Measurements from ENCODE around the gene GGN. TPM values are rescaled to one million over a fixed set of nuclear protein-coding genes. Genes with fewer than 3 reads are reported as not detected.

Gene GGN
- total RNA-seq, 2 experiments from 2014 or later: 0.41 to 1.2 TPM

DNA sequence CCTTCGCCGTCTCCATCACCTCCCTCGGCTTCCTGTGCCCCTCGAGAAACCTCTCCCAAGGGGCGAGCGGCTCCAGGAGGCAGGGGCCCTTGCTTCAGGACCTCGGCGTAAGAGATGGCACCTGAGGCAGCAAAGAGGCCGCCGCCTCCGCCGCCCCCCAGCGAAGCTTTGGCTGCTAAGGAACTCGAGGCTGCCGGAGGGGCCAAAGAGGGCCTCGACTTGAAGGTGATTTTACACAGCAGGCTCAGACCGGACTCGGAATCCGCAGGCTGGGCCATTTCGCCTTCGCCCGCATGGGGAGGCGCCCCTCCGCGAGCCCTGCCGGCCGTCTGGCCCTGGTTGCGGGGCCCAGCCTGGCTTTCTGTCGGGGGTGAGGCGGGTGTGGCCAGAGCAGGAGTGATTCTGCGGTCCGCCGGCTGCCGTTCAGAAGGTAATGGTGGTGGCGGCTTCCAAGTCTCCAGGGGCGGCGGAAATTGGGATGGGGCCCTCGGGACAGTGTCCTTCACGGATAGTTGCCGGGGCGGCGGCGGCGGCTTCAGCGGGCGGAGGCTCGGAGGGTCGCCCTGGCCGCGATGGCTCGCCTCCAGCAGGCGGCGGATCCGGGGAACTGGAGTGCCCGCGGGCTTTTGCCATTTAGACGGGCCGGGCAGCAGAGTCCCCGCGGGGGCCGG is 1.4 kb downstream of the GGN start:
- POLR2A ChIA-PET: interaction anchor here (1.4 to 3.0 kb wide), 3 partner anchors 9 to 16 kb away, joined by 5 to 28 read pairs (median 7); partner anchors contain the start of genes FAM98C and PSMD8
- Mint-ChIP-seq H3K36me3 (peaks cover 38% of the 10 kb centered on the region), H3K27ac (no peak overlapping the region), H3K9me3 (no peaks in the 10 kb centered on the region), H3K4me3 (no peak overlapping the region), H3K4me1 (ENCODE audit: low read depth) (peaks cover 23% of the 10 kb centered on the region), H3K27me3 (peaks cover 3% of the 10 kb centered on the region)
- CTCF ChIA-PET: interaction anchor here (2.0 kb wide), 1 partner anchor 12 kb away, joined by 6 read pairs; the partner anchor contains the start of gene PSMD8
- intact Hi-C loops (cut with micrococcal nuclease): loop anchor here (5.0 kb wide), 3 partner anchors 41 to 124 kb away; partner anchors contain the start of genes KCNK6, RASGRP4, SPINT2 and YIF1B
- DNase-seq: no peak

DNA sequence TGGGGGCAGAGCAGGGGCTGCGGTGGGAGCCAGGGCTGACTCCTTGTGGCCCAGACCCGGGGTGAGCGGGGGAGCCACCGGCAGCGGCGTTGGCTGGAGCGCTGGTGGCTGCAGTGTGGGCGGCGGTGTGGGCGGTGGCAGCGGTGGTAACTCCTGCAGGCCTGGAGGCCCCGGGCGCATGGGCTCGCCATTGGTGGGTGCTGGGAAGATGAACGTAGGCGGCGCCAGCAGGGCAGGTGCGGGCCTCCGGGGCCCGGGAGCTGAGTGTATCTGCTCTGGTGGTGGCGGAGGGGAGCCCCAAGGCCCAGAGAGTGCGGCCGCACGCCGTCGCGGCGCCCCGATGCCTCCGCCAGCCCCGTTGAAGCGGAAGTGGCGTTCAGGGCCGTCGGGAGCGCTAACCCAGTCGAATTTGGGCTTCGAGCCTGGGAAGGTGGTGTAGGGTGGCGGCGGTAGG is 2.0 kb downstream of the GGN start:
- Mint-ChIP-seq H3K36me3 (peaks cover 44% of the 10 kb centered on the region), H3K4me1 (ENCODE audit: low read depth) (peaks cover 23% of the 10 kb centered on the region), H3K9me3 (no peaks in the 10 kb centered on the region), H3K4me3 (no peak overlapping the region), H3K27me3 (peaks cover 3% of the 10 kb centered on the region), H3K27ac (no peak overlapping the region)
- peak; percentile 41 for DNase-seq
- intact Hi-C loops (cut with micrococcal nuclease): loop anchor here (5.0 kb wide), 3 partner anchors 41 to 124 kb away; partner anchors contain the start of genes KCNK6, RASGRP4, SPINT2 and YIF1B
- CTCF ChIA-PET: interaction anchor here (1.7 to 2.5 kb wide), 2 partner anchors 11 to 17 kb away, joined by 5 to 8 read pairs; partner anchors contain the start of genes FAM98C and PSMD8
- POLR2A ChIA-PET: interaction anchor here (1.4 to 3.0 kb wide), 3 partner anchors 9 to 17 kb away, joined by 5 to 28 read pairs (median 7); partner anchors contain the start of genes FAM98C and PSMD8

DNA sequence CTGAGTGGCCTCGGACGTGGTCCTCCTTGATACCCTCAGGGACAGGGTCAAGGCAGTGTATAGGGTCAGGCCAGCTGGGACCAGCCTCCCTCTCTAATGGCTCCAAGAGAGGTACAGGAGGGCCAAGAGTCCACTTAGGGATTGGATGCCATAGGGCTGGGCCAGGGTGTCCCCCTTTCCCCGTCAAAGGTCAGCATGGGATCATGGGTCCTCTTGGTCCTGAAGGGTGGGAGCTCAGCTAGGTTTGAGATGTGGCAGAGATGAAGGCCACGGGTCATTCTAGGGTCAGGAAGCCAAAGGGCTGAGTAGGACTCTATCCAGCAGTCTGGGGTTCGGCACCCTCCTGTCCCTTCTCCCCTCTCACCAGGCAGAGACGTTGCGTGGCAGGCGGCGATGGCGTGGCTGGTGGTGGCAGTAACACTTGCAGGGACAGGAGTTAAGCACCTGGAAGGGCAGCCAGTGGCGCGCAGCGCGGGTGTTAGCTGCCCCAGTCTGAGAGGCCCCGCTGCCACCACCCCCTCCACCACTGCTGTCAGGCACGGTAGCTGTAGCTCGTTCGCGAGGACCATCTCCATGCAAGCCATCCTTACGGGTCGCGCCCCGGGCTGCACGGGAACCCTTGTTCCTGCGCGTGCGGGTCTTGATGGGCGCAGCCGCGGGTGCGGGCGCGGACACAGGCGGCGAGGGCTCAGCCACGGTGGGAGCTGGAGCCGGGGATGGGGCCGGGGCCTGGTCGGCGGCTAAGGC is 2.6 kb downstream of the GGN start:
- no peak overlapping the region for H3K4me3 Mint-ChIP-seq
- intact Hi-C loops (cut with micrococcal nuclease): loop anchor here (5.0 kb wide), 3 partner anchors 42 to 123 kb away; partner anchors contain the start of genes KCNK6, RASGRP4, SPINT2 and YIF1B
- peaks cover 23% of the 10 kb centered on the region for H3K4me1 Mint-ChIP-seq (ENCODE audit: low read depth)
- no peaks in the 10 kb centered on the region for H3K9me3 Mint-ChIP-seq
- ChIA-PET CTCF (interaction anchor here (1.5 to 2.5 kb wide), 3 partner anchors 11 to 151 kb away, joined by 4 to 8 read pairs (median 5); partner anchors contain the start of genes FAM98C and PSMD8), POLR2A (interaction anchor here (1.4 to 3.0 kb wide), 3 partner anchors 10 to 17 kb away, joined by 5 to 28 read pairs (median 7); partner anchors contain the start of genes FAM98C and PSMD8)
- no peak overlapping the region for H3K27ac Mint-ChIP-seq
- DNase-seq: no peak
- peaks cover 46% of the 10 kb centered on the region for H3K36me3 Mint-ChIP-seq
- peaks cover 3% of the 10 kb centered on the region for H3K27me3 Mint-ChIP-seq

DNA sequence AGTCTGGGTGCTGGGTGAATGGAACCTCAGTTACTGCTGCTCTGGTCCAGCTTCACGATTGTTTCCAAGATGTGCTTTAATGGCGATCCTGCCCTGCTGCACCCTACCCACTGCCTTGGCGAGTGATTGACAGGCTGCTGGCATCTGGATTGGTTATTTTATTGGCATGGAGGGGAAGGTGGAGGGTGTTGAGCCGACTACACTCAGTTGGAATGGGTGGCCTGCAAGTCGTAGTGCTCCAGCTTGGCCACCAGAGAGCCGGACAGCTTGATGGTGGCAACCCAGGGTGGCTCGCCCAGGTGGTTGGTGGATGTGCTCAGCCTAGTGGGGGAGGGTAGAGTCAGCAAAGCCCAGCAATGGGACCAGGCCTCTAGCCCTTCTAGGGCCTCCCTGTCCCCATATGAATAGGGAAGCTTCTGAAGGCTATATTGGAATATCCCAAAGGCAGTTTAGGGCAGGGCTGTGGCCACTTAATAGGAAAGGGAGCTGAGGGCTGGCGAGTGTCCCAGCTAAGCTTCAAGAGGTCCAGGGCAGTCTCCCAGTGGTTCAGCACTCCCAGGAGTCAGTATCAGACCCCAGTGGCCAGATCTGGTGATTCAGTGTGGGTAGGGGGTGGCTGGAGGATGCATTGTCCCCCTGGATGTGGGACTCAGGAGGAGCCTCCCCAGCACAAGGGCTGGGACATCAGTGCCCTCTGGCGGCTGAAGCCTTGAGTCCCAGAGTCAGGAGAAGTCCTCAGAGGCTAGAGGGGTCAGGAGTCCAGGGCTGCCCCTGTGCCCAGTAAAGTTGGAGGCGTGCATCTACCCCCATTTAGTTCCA is 3.4 kb downstream of the GGN start:
- CTCF ChIA-PET: interaction anchor here (1.5 to 2.5 kb wide), 3 partner anchors 10 to 150 kb away, joined by 4 to 8 read pairs (median 5); partner anchors contain the start of genes FAM98C and PSMD8
- no peaks in the 10 kb centered on the region for H3K9me3 Mint-ChIP-seq
- intact Hi-C loops (cut with micrococcal nuclease): loop anchor here (5.0 kb wide), 3 partner anchors 43 to 122 kb away; partner anchors contain the start of genes KCNK6, RASGRP4, SPINT2 and YIF1B

DNA sequence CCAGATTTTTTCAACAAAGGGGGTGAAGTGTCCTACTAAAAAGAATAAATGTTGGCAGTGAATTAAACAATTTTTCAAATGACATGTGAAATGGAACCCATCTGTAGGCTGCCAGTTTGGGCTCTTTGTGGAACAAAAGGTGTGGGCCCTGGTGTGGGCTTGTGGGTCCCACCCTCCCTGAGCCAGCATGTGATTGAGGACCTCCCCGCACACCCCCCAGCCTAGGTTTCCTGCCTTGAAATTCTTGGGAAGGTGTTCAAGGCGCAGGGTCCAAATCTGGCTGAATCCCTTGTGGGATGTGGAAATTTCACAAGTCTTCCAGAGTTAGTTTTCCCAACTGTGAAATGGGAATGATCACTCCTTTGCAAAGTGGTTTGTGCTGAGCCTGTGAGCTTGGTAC is 4.1 kb downstream of the GGN start:
- Mint-ChIP-seq H3K4me1 (ENCODE audit: low read depth) (peaks cover 17% of the 10 kb centered on the region), H3K27ac (no peak overlapping the region), H3K4me3 (no peak overlapping the region), H3K36me3 (peaks cover 59% of the 10 kb centered on the region), H3K27me3 (peaks cover 3% of the 10 kb centered on the region), H3K9me3 (no peaks in the 10 kb centered on the region)
- no peak for DNase-seq
- CTCF ChIA-PET: interaction anchor here (1.5 to 2.5 kb wide), 2 partner anchors 19 to 149 kb away, joined by 4 to 8 read pairs; partner anchors contain the start of gene FAM98C
- intact Hi-C loops (cut with micrococcal nuclease): no loop called here
- POLR2A ChIA-PET: interaction anchor here (1.1 kb wide), 1 partner anchor 10 kb away, joined by 7 read pairs; the partner anchor contains the start of gene PSMD8

More for the DNA sequence above, 3.4 kb downstream of the GGN start:
- Mint-ChIP-seq H3K27ac (no peak overlapping the region), H3K4me3 (no peak overlapping the region), H3K36me3 (peaks cover 53% of the 10 kb centered on the region), H3K27me3 (peaks cover 3% of the 10 kb centered on the region), H3K4me1 (ENCODE audit: low read depth) (peaks cover 19% of the 10 kb centered on the region)
- POLR2A ChIA-PET: interaction anchor here (1.1 to 2.0 kb wide), 2 partner anchors 10 to 18 kb away, joined by 5 to 7 read pairs; partner anchors contain the start of genes FAM98C and PSMD8
- DNase-seq: no peak

DNA sequence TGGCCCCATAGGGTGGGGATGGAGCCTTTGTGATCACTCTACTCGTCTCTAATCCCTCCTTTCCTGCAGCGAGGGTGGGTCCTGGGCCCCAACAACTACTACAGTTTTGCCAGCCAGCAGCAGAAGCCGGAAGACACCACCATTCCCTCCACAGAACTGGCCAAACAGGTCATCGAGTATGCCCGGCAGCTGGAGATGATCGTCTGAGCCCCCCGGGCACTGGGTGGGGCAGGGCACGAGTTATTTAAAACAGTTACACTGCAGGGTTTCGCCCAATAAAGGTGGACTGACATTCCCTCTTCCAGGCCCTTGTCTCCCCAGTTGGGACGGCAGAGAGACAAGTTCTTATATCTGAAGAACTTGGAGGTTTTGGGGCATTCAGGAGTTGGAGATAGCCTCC is 4.7 kb downstream of the GGN start:
- intact Hi-C loops (cut with micrococcal nuclease): no loop called here
- ChIA-PET CTCF (interaction anchor here (2.5 kb wide), 1 partner anchor 20 kb away, joined by 8 read pairs; the partner anchor contains the start of gene FAM98C), POLR2A (no interaction called here)
- Mint-ChIP-seq H3K4me3 (no peak overlapping the region), H3K4me1 (ENCODE audit: low read depth) (peaks cover 16% of the 10 kb centered on the region), H3K9me3 (no peaks in the 10 kb centered on the region), H3K27ac (no peak overlapping the region), H3K27me3 (peaks cover 3% of the 10 kb centered on the region), H3K36me3 (peaks cover 59% of the 10 kb centered on the region)
- no peak for DNase-seq

DNA sequence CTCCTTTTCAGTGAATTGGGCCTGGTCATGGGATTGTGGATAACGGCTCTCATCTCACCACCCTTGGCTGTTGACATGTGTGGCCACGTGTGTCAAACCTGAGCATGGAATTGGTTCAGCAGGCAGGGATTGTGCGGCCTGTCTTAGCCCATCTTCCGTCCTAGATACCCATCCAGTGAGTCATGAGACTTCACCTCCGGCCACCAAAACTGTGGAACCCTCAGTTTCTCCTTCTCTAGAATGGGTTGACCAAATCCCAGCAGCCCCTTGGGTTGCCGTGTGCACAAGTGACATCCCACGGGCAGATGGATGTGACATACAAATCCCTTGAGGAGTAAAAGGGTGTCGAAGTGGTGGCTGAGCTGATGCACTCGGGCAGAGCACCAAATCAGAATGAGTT is 6.7 kb downstream of the GGN start:
- H3K36me3 Mint-ChIP-seq: peaks cover 65% of the 10 kb centered on the region
- H3K27me3 Mint-ChIP-seq: no peaks in the 10 kb centered on the region
- POLR2A ChIA-PET: interaction anchor here (1.2 kb wide), 1 partner anchor 9 kb away, joined by 3 read pairs; no protein-coding TSS in a partner anchor
- no peak overlapping the region for H3K4me3 Mint-ChIP-seq
- H3K4me1 Mint-ChIP-seq (ENCODE audit: low read depth): peaks cover 14% of the 10 kb centered on the region
- CTCF ChIA-PET: no interaction called here
- no peak for DNase-seq
- intact Hi-C loops (cut with micrococcal nuclease): no loop called here
- H3K27ac Mint-ChIP-seq: no peak overlapping the region
- H3K9me3 Mint-ChIP-seq: no peaks in the 10 kb centered on the region

DNA sequence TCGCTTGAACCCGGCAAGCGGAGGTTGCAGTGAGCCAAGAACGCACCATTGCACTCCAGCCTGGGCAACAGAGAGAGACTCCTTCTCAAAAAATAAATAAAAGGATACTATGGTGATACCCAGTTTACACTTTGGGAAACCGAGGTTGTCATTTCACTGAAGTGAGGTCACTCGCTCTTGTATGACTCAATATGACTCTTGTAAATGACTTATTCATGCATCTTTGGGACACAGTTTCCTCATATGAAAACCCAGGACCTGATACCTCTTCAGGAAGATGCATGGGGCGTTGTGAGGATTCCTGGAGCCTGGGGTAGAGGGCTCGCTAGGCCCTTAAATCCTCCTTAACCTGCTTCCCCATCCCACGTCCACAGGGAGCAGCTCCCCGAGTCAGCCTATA is 9.0 kb downstream of the GGN start:
- intact Hi-C loops (cut with micrococcal nuclease): no loop called here
- Mint-ChIP-seq H3K9me3 (no peaks in the 10 kb centered on the region), H3K27me3 (no peaks in the 10 kb centered on the region), H3K4me1 (ENCODE audit: low read depth) (peaks cover 22% of the 10 kb centered on the region), H3K4me3 (no peak overlapping the region), H3K27ac (no peak overlapping the region), H3K36me3 (peaks cover 67% of the 10 kb centered on the region)
- CTCF ChIA-PET: no interaction called here
- POLR2A ChIA-PET: no interaction called here
- DNase-seq: no peak

DNA sequence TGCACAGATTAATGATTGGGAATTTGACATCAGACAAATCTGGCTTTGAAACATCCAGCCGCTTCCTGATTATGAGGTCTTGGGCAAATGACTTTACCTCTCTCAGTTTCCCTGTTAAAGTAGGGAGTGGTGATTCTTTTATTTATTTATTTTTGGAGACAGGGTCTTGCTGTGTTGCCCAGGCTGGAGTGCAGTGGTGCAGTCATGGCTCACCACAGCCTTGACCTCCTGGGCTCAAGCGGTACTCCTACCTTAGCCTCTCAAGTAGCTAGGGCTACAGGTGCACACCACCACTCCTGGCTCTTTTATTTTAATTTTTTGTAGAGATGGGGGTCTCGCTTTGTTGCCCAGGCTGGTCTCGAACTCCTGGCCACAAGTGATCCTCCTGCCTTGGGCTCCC is 10.8 kb downstream of the GGN start:
- Mint-ChIP-seq H3K4me3 (no peak overlapping the region), H3K9me3 (no peaks in the 10 kb centered on the region), H3K27ac (no peak overlapping the region), H3K36me3 (peaks cover 51% of the 10 kb centered on the region), H3K27me3 (no peaks in the 10 kb centered on the region), H3K4me1 (ENCODE audit: low read depth) (peaks cover 22% of the 10 kb centered on the region)
- ChIA-PET POLR2A (no interaction called here), CTCF (interaction anchor here (1.8 to 5.3 kb wide), 2 partner anchors 27 to 133 kb away, joined by 7 to 40 read pairs; partner anchors contain the start of gene FAM98C)
- intact Hi-C loops (cut with micrococcal nuclease): no loop called here
- no peak for DNase-seq

DNA sequence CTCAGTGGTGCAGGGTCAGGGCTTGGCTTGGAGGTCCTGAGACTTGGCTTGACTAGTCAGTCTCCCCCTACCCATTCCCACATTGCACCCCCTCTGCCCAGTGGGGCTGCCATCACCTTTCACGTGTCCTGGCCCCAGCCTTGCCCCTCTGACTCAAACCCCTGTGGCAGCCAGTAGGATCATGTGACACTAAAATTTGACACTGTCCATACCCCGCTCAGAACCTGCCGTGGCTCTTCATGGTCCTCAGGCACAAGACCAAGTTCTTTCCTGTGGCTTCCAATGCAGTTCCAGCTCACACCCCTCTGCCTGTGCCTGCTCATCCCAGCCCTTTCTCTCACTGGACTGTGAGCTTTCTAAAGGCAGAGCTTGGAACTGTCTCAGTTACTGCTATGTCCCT is 11.3 kb downstream of the GGN start:
- peak overlapping the region; percentile 86 for H3K4me3 Mint-ChIP-seq
- H3K27ac Mint-ChIP-seq: peak overlapping the region; percentile 40
- no peaks in the 10 kb centered on the region for H3K27me3 Mint-ChIP-seq
- ChIA-PET POLR2A (interaction anchor here (1.3 to 3.1 kb wide), 2 partner anchors 10 to 14 kb away, joined by 3 to 28 read pairs; partner anchors contain the start of gene GGN), CTCF (interaction anchor here (1.3 to 5.3 kb wide), 4 partner anchors 19 to 554 kb away, joined by 3 to 40 read pairs (median 9); partner anchors contain the start of genes FAM98C and SARS2)
- no peak for DNase-seq
- H3K9me3 Mint-ChIP-seq: no peaks in the 10 kb centered on the region
- peaks cover 46% of the 10 kb centered on the region for H3K36me3 Mint-ChIP-seq
- H3K4me1 Mint-ChIP-seq (ENCODE audit: low read depth): peaks cover 22% of the 10 kb centered on the region
- intact Hi-C loops (cut with micrococcal nuclease): no loop called here

Data from activated CD4-positive, alpha-beta memory T cell treated with anti-CD3 and anti-CD28 coated beads for 36 hours (primary cell).